Fibroblast of villous mesenchyme (primary cell): Measurements from ENCODE around the gene UPB1. TPM values are rescaled to one million over a fixed set of nuclear protein-coding genes. Genes with fewer than 3 reads are reported as not detected.

ENCODE experiments used
- DNase-seq: peaks from one replicate; pipeline ENCODE4 v3.0.0-alpha.2; 2010; ENCODE audit warnings: low read depth
- H3K4me3 ChIP-seq: 2 replicates; pipeline ENCODE4 v1.5.1; 2011; ENCODE audit warnings: low read depth, mild to moderate bottlenecking, low read length
- total RNA-seq: library from RNA; depleted of rRNA; stranded (reverse); fragments of >200 nt; gene quantifications from 2 replicates; pipeline ENCODE4 v1.2.3, GENCODE V29; 2012
- TF ChIP-seq, protein P1 (sequence below): IDR thresholded peaks from 2 replicates; pipeline ENCODE4 v1.5.1; 2012; ENCODE audit warnings: low read depth, mild to moderate bottlenecking, low read length; ENCODE audit not compliant: insufficient read depth

The UPB1 gene
- total RNA-seq, 1 donor, result under 0.01 TPM

DNA sequence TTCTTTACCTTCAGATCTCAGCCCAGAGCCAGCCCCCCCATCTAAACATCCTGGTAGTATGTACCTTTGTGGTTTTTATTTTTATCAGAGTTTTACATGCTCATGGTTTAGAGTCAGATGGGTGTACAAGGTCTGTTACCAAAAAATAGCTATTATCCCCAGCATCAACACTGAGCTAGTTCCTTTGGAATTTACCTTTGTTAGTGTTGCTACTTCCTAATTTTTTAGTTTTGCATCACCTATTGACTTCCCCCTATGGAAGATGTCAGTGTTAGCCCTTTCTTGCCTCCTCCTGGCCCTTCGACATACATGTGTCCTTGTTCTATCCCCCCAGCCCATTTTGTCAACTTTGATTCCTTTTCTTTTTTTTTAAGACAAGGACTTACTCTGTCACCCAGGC, 7.4 kb downstream of the UPB1 start:
- H3K4me3 ChIP-seq, result no peak overlapping the region
- TF ChIP-seq, protein P1, sequence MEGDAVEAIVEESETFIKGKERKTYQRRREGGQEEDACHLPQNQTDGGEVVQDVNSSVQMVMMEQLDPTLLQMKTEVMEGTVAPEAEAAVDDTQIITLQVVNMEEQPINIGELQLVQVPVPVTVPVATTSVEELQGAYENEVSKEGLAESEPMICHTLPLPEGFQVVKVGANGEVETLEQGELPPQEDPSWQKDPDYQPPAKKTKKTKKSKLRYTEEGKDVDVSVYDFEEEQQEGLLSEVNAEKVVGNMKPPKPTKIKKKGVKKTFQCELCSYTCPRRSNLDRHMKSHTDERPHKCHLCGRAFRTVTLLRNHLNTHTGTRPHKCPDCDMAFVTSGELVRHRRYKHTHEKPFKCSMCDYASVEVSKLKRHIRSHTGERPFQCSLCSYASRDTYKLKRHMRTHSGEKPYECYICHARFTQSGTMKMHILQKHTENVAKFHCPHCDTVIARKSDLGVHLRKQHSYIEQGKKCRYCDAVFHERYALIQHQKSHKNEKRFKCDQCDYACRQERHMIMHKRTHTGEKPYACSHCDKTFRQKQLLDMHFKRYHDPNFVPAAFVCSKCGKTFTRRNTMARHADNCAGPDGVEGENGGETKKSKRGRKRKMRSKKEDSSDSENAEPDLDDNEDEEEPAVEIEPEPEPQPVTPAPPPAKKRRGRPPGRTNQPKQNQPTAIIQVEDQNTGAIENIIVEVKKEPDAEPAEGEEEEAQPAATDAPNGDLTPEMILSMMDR, result no peak
- no peak for DNase-seq

DNA sequence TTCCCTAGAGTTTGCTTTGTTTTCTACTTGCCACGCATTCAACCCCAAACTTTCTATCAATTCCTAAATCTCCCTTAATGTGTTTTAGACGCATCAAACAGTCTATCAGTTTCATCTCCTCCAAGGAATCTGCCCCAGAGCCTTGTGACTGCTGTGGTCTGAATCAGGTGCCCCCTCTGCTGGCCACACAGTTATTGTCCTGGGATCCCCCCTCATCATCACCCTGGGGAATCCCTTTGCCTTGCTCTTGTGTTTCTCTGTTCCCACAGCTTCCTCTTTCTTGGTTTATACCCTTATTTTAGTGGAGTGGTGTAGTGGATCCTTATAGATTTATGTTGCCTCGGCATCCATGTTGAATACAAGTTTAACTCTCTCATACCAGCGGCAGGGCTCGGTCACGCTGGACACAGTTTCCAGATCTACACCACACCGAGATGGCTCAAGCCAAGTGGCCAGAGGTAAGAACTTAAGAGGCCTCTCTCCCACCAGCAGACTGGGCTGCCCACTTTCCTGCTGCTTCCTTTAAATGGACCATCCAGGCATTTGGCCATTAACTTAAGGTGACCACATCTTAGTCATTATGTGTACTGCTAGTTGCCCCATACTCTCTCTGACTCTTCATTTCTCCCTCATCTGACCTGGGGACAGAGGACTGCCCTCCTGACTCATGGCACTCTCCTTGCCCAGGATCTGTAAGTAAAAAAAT, 8.2 kb downstream of the UPB1 start:
- no peak overlapping the region for H3K4me3 ChIP-seq
- DNase-seq, result peak; percentile 64
- TF ChIP-seq, protein P1, result peak; percentile 82

DNA sequence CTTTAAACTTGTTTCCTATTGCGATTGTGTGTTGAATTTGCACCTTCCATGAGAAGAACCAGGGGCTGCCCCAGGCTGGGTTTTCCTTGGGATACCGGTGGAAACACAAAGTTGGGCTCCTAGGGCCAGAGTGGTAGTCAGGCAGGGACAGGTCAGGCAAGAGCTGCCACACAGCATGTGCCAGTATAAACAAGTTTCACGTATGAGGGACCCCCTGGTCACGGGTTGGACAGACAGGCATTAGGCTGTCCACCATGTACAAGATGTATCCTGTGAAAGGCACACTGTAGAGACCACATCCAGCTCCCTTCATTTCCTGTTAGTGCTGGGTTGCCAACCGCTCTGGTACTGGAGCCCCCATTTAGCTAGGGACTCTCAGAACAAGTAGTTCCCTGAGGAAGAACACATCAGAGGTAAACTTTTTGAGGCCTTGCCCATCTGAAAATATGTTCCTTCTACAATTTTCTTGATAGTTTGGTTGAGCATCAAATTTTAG, 8.8 kb downstream of the UPB1 start:
- no peak for DNase-seq
- no peak overlapping the region for H3K4me3 ChIP-seq
- TF ChIP-seq, protein P1, result no peak

DNA sequence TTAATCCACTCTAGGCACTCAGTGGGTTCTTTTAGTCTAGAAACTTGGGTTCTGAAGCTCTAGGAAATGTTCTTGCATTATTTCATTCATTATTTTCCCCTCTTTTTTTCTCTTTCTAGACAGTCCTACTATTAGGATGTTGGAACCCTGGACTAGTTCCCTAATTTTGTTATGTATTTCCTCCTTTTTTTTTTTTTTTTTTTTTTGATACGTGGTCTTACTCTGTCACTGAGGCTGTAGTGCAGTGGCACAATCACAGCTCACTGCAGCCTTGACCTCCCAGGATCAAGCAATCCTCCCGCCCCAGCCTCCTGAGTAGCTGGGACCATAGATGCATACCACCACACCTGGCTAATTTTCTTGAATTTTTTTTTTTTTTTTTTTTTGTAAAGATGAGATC, 9.4 kb downstream of the UPB1 start:
- DNase-seq, result no peak
- TF ChIP-seq, protein P1, result no peak
- no peak overlapping the region for H3K4me3 ChIP-seq

DNA sequence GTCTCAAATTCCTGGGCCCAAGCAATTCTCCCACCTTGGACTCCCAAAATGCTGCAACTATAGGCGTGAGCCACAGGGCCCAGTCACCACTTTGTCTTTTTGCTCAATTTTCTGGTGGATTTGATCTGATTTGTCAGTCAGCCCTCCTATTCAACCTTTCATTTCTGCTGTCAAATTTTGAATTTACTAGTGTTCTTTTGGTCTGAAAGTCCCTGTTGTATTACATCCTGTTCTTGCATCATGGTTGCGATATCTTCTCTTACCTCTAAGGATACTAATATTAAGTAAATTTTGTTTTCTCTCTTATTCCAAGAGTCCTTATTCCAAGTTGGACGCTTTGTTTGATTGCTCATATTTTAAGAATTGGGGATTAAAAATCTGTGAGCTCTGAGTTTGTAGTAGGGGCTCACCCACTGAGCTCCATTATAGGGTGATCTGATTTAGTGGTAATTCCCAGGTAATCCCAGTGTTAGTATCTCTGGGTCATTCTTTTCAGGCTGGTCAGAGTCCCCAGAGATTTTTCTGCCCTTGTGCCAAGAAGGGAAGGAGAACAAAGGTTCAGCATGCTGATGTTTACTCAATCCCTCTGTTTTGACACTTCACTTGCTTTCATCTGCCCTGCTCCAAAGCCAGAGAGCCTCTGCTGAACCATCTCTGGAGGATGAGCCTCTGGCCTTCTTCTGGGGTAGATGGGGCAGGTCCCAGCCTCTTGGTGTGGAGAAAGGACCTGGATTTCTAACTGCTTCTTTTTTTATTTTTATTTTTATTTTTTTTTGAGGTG, 10.0 kb downstream of the UPB1 start:
- TF ChIP-seq, protein P1, result no peak
- no peak for DNase-seq
- H3K4me3 ChIP-seq, result no peak overlapping the region

DNA sequence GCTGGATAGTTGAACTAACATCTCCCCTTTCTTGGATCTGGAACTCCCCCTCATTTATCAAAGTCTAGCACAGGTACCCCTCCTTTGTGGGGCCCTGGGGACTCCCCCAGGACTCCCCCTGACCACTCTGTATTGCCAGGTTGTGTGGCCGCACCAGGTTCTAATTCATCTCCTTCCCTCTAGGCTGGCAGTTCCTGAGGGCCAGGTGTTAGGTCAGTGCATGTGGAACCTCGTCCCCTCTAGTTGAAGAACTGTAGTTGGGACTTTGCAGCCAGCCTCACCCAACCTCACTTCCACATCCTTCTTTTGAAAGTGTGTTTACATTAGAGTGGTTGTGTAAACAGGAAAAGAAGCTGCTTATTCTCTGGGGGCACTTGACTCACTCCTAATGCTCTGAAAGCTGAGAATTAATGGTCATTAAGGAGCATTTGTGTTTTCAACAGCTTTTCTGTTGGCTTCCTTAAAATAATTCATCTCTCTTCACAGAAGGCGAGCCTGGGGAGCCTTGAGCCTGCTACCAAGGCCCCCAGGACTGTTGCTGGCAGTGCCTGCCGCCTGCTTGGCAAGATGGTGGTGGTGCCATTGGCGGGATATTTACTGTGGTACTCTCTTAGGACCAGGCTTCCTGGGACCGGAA, 11.8 kb downstream of the UPB1 start:
- peak; percentile 71 for DNase-seq
- no peak overlapping the region for H3K4me3 ChIP-seq

More for the DNA sequence above, 11.8 kb downstream of the UPB1 start:
- TF ChIP-seq, protein P1, result no peak
